NCI-H345 (cell line): ENCODE results near the gene CAMKMT.

ENCODE experiments used
- DNase-seq: peaks from one replicate; lab custom pipeline; 2025; lab: John Stamatoyannopoulos, UW

CAMKMT gene

GRCh38 chr2:44444881-44445280 lies 83.1 kb downstream of the CAMKMT start:
- DNase-seq: no peak

- DNase-seq: no peak
Observed at GRCh38 chr2:44448860-44449527, 87.2 kb downstream of the CAMKMT start.

DNA sequence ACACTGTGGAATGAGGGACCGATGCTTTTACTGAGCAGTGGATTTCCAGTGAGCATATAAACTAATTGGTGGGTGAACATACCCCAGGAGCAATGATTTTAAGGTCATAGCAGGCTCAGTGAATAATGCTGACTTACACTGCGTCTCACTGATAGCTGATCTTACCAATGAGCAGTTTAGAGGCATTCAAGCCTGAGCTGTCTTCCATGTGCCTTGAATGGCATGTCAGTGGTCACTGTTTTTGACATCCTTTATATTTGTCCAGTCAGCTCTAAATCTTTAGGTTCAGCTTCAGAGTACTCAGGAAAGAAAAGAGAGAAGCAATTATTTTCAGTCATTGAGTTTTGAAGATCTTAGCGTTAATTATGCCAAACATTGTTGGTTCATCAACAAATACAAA lies 88.3 kb downstream of the CAMKMT start:
- no peak for DNase-seq

DNA sequence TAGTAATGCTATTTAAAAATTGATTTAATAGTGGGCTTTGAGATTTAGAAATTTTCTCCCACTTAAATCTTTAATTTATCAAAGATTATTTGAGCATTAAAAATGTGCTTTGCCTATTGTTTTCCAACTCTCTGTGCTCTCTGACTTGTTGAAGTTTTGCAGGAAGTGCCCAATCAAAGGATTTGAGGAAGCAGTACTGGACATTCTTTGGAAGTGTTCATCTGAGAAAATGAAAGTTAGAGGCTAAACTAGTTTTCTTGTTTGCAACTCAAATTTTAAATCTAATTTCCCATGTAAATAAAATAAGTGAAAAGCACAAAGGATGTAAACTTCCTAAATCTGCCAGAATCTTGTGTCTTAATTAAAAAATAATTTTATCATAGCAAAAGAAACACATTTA lies 89.1 kb downstream of the CAMKMT start:
- DNase-seq: no peak

GRCh38 chr2:44452069-44452583 lies 90.4 kb downstream of the CAMKMT start:
- no peak for DNase-seq

DNA sequence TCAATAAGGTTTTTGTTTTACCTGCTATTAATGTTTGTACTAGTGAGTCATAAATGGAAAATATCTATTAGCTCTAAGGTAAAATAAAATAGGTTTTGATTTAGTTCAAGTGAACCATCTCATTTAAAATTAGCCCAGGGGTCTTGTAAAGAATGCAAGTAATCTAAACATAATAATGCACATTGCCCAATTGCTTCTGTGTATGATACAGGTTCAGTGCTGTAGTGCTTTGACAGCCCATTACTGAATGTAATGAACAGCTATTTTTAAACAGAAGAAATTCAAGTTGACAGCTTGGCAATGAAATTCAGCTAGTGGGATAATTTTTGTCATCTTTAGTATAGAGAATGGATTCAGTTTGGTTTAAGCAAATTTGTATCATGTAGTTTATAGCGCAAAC lies 91.5 kb downstream of the CAMKMT start:
- no peak for DNase-seq

DNA sequence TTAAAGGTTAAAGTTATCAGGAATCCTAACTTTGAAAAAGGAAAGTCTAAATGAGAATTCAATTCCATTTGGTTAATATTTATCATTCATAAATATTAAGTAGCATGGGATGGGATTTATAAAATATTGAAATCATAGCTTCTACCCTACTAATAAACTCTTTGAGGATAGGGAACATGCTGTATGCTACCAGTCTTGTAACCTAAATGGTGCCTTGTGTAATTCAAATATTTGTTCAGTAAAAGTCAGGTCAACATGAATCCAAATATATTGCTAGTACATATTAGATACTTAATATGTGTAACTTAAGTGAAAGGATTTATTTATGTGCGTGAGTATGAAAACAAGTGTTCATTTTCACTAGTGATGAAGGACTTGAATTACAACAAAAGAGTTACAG lies 94.1 kb downstream of the CAMKMT start:
- DNase-seq: no peak

GRCh38 chr2:44456946-44457345 lies 95.2 kb downstream of the CAMKMT start:
- no peak for DNase-seq

DNA sequence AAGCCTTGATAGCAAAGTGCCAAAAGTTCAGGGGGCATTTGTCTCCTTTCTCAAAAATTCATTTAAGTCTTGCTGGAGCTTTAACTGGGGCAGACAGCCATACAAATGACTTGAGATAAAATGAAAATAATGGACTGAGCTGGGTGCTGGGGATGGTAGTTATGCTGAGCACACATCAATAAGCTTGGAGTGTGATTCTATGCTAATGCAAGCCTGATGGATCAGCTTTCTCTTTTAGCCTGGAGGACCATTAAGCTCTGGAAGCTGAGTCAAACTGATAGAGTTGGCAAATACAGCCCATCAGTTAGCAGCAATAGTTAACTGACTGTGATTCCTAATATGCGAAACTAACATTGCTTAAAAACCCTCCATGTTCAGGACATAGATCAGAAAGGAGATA lies 98.0 kb downstream of the CAMKMT start:
- DNase-seq: peak; percentile 25

- no peak for DNase-seq
Observed at GRCh38 chr2:44462934-44463849, 101.4 kb downstream of the CAMKMT start.

GRCh38 chr2:44464437-44464836 lies 102.7 kb downstream of the CAMKMT start:
- DNase-seq: no peak

DNA sequence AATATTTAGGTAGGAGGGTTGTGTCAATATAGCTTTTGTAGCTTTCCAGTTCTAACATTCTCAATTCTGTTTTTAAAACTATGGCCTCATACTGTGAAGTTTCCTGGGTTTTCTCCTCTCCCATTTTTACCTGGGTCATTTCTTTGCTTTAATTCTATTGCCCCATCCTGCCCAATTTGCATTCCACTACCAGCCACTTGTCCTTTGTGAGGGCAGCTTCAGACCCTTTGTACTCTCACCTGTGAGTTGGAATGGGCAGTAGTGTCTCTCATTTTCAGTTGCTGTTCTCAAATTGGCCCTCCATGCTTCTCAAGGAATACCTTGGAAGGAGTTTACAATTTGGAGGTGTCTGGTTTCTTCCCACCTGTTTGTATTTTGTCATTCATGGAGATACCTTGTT lies 108.4 kb downstream of the CAMKMT start:
- DNase-seq: no peak

DNA sequence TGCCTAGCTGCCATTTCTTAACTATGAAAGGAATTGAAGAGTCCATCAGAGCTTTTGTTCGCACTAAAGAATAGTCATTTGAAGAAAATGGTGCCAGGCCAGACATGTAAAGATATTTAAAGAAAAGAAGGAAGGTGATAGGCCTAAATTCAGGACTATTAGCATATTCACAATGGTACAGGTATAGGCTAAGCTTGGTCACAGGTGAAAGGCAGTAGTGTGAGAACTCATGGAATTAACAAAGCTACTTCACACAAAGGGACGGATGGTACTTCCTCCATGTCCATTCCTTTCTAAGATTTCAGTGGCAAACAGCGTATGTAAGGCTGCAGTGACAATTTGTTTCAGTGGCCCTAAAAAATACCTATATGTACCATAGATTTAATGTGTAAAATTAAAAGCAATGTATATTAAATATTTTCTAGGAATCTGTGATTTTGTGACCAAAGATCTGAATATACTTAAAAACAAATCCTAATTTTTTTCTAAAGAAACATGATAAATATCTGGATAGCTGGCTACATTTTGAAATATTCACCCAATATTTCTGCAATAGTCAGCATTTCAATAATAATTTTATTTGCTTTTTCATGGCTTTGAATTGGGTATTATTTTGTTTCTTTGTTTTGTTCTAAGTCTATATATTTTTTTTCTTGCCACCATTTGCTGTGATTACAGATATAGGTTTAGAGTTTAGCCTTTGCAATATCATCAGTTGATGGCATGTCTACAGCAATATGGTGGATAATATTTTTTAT lies 116.1 kb downstream of the CAMKMT start:
- DNase-seq: no peak

- peak; percentile 79 for DNase-seq
Observed at GRCh38 chr2:44479127-44479887, 117.6 kb downstream of the CAMKMT start.

GRCh38 chr2:44480068-44480467 lies 118.3 kb downstream of the CAMKMT start:
- no peak for DNase-seq

DNA sequence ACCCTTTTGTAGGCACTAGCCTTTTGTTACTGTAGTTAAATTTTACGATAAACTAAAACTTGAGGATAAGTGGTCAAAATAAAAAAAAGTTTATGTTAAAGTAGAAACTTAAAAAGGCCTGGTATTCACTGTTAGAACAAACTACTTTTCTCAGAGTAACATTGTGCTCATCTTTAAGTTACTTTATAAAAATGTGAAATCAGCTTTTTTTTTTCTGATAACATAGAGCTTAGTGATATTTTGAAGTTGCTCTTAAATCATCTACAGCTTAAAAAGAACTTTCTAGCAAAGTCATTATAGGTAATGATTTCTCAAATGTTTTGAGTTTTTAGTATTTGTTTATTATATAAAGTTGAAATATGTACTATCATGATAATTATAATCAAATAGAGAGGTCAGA lies 125.3 kb downstream of the CAMKMT start:
- DNase-seq: no peak

GRCh38 chr2:44490726-44491125 lies 129.0 kb downstream of the CAMKMT start:
- no peak for DNase-seq

DNA sequence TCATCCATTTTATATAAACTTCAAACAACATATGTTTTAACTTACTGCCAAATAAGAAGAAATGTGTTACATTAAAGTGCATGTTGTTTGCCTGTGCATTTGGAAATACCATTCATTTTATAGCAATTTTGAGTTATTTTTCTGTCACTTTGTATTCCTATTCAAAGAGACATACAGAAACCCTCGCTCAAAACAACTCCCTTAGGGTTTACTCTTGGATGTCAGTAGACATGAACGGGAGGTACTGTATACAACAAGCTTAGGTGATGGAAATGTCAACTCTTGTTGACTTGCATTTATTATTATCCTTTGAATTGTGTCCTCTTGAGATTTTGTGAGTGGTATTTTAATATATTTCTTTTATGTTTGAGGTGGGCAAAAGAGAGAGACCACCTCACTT lies 132.3 kb downstream of the CAMKMT start:
- no peak for DNase-seq

- DNase-seq: no peak
Observed at GRCh38 chr2:44495035-44495434, 133.3 kb downstream of the CAMKMT start.

- no peak for DNase-seq
Observed at GRCh38 chr2:44495544-44495943, 133.8 kb downstream of the CAMKMT start.

DNA sequence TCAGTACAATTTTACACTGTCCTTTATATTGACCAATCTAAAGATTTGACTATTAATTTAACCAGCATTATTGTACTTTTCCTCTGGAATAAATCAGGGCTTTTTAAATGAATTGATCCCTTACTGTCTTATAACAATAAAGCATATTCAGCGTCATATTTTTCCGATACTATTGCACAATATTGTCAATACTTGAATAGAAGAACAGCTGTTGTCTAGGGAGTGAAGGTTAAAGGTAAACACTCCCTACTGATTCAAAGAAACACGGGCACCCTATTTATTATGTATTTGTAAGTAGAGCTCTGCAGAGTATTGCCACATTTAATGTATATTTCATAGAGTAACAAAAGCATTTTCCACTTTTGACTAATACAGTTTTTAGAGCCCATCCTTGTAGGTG lies 134.4 kb downstream of the CAMKMT start:
- no peak for DNase-seq

DNA sequence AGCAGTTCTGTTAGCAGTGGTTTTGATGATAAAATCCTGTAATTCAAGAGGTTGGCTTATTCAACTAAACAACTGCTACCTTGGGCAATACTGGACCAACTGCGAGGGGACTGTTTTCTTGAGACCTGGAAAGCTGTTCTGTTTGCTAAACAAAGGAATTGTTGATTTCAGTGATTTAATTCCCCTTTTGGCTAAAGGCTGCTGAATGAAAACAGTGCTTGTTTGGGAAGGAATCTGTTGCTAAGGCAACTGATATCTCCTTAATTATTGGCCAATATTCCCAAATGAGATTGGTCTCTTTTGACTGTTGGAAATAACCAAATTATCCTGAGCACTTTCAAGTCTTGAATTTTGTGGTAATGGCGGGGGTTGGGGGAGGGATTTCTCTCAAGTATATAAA lies 136.8 kb downstream of the CAMKMT start:
- DNase-seq: no peak
